ENCODE data around the gene EVA1B. TPM values are rescaled to one million over a fixed set of nuclear protein-coding genes. Genes with fewer than 3 reads are reported as not detected.

Gene EVA1B, protein sequence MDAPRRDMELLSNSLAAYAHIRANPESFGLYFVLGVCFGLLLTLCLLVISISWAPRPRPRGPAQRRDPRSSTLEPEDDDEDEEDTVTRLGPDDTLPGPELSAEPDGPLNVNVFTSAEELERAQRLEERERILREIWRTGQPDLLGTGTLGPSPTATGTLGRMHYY
- total RNA-seq (2022; extraction: Qiagen RNA extraction), result 9.3 to 23.1 TPM (median 22.2 TPM) in 5 replicates

DNA sequence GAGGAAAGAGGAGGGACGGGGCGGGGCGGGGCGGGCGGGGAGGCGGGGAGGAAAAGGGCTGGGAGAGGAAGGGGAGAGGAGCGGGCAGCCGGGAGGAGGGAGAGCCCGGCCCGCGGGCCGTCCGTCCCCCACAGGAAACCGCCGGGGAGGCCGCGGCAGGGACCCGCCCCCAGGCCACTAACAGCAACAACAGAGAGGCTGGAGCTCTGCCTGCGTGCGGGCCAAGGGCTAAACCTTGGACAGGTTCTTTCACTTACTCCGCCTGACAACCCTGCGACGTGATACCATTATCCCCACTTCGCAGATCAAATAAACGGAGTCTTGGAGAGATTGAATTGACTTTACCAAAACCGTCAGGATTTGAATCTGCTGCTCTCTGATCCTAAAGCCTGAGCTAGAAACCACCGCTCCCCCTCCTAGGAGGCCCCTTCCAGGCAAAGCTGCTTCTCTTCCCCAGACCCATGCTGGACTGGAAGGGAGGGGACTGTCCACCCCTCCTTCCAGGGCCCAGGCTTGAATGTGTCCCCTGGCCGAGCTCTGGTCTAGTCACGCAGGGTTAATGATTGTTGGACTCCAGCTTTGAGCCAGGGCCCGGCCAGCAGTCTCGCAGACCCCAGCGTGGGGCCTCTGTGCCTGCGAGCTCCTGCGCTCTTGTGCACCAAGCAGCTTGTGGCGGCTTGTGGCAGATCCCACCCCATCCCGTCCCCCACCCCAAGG, at the start of gene EVA1B:
Gene EVA1B (minus strand): TSS at position 10 of the 717 bp plus-strand sequence. CDS start 608 bp downstream, outside the sequence.

DNA sequence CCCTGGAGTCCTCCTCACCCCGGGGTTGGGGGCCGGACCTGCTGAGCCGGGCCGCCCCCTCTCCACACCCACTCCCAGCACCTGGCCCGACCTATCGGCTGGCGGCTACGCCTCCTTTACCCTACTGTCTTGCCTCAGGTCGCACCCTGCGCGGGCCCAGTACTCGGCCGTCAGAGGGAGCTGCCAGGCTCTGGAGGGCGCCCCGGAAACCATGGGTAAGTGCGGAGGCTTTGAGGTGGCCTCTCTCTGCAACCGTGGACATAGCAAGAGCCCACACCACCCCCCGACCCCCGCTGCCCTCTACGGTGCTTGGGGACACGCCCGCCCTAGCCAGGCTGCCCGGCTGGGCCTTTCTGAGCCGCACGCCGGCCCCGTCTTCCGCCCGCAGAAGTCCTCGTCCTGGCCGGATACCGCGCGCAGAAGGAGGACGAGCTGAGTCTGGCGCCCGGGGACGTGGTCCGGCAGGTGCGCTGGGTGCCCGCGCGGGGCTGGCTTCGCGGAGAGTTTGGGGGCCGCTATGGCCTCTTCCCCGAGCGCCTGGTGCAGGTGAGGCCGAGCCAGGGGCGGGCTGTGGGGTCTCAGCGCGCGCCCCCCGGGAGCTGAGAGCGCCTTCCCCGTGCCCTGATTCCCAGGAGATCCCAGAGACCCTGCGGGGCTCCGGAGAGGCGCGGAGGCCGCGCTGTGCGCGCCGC, 17.1 kb downstream of the EVA1B start, which contains the start of gene SH3D21:
Gene SH3D21 (plus strand): TSS at position 159 of the 692 bp plus-strand sequence. CDS start 53 bp downstream, at position 212.

Other genes starting within 250 kb of the EVA1B start
- 0.07 TPM in 1 of 5 replicates, not detected in the others for gene TEKT2, start 239.6 kb downstream of the EVA1B start, total RNA-seq (2022; extraction: Qiagen RNA extraction)
- gene ADPRS, start 234.8 kb downstream of the EVA1B start, total RNA-seq (2022; extraction: Qiagen RNA extraction), result 24.5 to 33.0 TPM (median 29.2 TPM) in 5 replicates
- gene COL8A2, start 198.4 kb downstream of the EVA1B start, total RNA-seq (2022; extraction: Qiagen RNA extraction), result 0.09 to 0.14 TPM (median 0.12 TPM) in 5 replicates
- gene TRAPPC3, start 174.2 kb downstream of the EVA1B start, total RNA-seq (2022; extraction: Qiagen RNA extraction), result 79.2 to 97.7 TPM (median 84.0 TPM) in 5 replicates
- gene MAP7D1, start 167.5 kb downstream of the EVA1B start, total RNA-seq (2022; extraction: Qiagen RNA extraction), result 218 to 234 TPM (median 224 TPM) in 5 replicates
- gene THRAP3, start 99.2 kb downstream of the EVA1B start, total RNA-seq (2022; extraction: Qiagen RNA extraction), result 62.3 to 90.5 TPM (median 71.5 TPM) in 5 replicates
- 2.1 to 3.4 TPM (median 2.7 TPM) in 5 replicates for gene SH3D21, start 17.3 kb downstream of the EVA1B start, total RNA-seq (2022; extraction: Qiagen RNA extraction)
- gene STK40, start 62.3 kb upstream of the EVA1B start, total RNA-seq (2022; extraction: Qiagen RNA extraction), result 9.3 to 11.5 TPM (median 10.5 TPM) in 5 replicates
- 34.0 to 45.9 TPM (median 42.1 TPM) in 5 replicates for gene LSM10, start 74.3 kb upstream of the EVA1B start, total RNA-seq (2022; extraction: Qiagen RNA extraction)
- 5.9 to 7.0 TPM (median 6.5 TPM) in 5 replicates for gene OSCP1, start 126.8 kb upstream of the EVA1B start, total RNA-seq (2022; extraction: Qiagen RNA extraction)
- 63.4 to 86.0 TPM (median 84.8 TPM) in 5 replicates for gene MRPS15, start 140.7 kb upstream of the EVA1B start, total RNA-seq (2022; extraction: Qiagen RNA extraction)
- not detected in 5 replicates for gene CSF3R, start 159.3 kb upstream of the EVA1B start, total RNA-seq (2022; extraction: Qiagen RNA extraction)

All from A549 treated with Hydrocortisone at 1 μM for 4 hours (cell line).